Mucosa of descending colon (tissue), 3 donors: ENCODE measurements around the gene PRRC2B. TPM values are rescaled to one million over a fixed set of nuclear protein-coding genes. Genes with fewer than 3 reads are reported as not detected.
A peak's percentile ranks its signal among the peaks of the same experiment; 100 is the strongest.

Experiments
- ATAC-seq: fragments of 200-7000 bp; cut with Tn5 transposase; one replicate; pipeline ENCODE4 v1.9.1; 2020; ENCODE audit warnings: mild to moderate bottlenecking, moderate library complexity
- DNase-seq, 3 donors: peaks; one replicate each; pipeline ENCODE4 v3.0.0-alpha.2; 2020
- H3K36me3 ChIP-seq: fragments of 200-600 bp; one replicate; pipeline ENCODE4 v1.8.0; 2021; ENCODE audit warnings: low read depth, mild to moderate bottlenecking
- H3K4me1 ChIP-seq: fragments of 200-600 bp; one replicate; pipeline ENCODE4 v1.8.0; 2021; ENCODE audit warnings: low read depth, mild to moderate bottlenecking
- H3K4me3 ChIP-seq: fragments of 200-600 bp; one replicate; pipeline ENCODE4 v1.8.0; 2021; ENCODE audit warnings: mild to moderate bottlenecking
- H3K9me3 ChIP-seq: fragments of 200-600 bp; one replicate; pipeline ENCODE4 v1.8.0; 2021; ENCODE audit warnings: mild to moderate bottlenecking
- CTCF ChIP-seq: fragments of 200-600 bp; IDR thresholded peaks from one replicate; pipeline ENCODE4 v1.8.0; 2022; ENCODE audit warnings: antibody characterized with exemption, mild to moderate bottlenecking
- intact Hi-C, 2 donors: fragments of 100-400 bp; cut with DNase I in 1 of 2; cut with micrococcal nuclease in 1 of 2; formaldehyde crosslinking; loops; one replicate each; pipeline versions ENCODE4 v1.11.0 to v1.11.1; 2022; cut with DNase I, micrococcal nuclease
- total RNA-seq, 3 donors: library from RNA; stranded (reverse); fragmentation: NEBNext Ultra II Directional in 2 of 3; extraction: Animal tissue kit (Norgen Biotek cat#: 25700) in 2 of 3; gene quantifications; one replicate each; pipeline versions ENCODE4 v1.2.1 to v1.2.4, GENCODE V29; 2021 to 2023
- donor health status: DM: no; HTN: no; CAD: no; lungs with moderate emphysema.
- donor health status: DM: no; HTN: no; CAD: no.
- donor health status: DM: no; HTN: yes; CAD: no.

The PRRC2B gene
- total RNA-seq, 3 donors from 2014 or later: 105 to 175 (median 113) TPM

DNA sequence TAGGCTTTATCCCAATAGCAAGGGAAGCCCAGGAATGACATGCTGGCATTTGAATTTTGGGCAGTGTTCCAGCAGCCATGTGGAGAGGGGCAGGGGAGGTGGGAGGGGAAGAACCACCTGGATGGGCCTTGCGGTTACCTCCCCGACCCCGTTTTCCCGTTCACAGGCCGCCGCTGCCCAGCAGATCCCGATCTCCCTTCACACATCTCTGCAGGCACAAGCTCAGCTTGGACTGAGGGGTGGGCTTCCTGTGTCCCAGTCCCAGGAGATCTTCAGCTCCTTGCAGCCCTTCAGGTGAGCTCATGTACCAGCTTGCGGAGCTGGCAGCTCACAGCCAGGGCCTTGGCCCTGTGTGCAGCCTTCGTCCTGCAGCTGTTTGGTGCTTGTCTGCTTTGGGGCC lies 93.1 kb downstream of the PRRC2B start:
- Histone ChIP-seq H3K9me3 (no peaks in the 10 kb centered on the region), H3K4me3 (no peak overlapping the region), H3K4me1 (no peaks in the 10 kb centered on the region), H3K36me3 (peaks cover 51% of the 10 kb centered on the region)
- no peak for TF ChIP-seq CTCF
- ATAC-seq (no peak), DNase-seq (peak in 1 of 3 donors; percentile 28)
- intact Hi-C loops: loop anchor here in 1 of 2 donors (10.0 kb wide), 1 partner anchor 132 kb away; no protein-coding TSS in a partner anchor

- DNase-seq: peak in 1 of 3 donors; percentile 40
- Histone ChIP-seq H3K4me1 (no peaks in the 10 kb centered on the region), H3K36me3 (peaks cover 52% of the 10 kb centered on the region), H3K4me3 (no peak overlapping the region), H3K9me3 (no peaks in the 10 kb centered on the region)
- intact Hi-C loops: loop anchor here in 1 of 2 donors (10.0 kb wide), 1 partner anchor 133 kb away; no protein-coding TSS in a partner anchor
- ATAC-seq: no peak
- no peak for TF ChIP-seq CTCF
Measured at GRCh38 chr9:131487621-131488031, 93.7 kb downstream of the PRRC2B start.

DNA sequence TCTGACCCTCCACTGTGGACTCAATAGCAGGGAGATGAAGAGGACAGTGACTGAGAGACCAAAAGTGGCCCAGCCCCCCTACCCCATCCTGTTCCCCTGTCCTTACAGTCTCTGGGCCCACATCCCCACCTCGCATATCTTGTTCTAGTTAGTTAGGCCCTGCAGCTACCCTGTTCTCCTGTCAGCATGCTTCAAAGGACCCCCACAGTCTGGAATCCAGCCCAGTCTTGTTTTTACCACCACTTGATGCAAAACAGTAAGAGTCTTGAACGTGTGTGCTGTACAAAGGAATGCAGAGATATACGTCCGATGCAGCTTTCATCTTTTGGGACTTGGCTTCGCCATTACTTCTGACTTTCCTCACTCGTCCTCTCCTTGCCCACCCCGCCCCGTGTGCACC lies 96.6 kb downstream of the PRRC2B start:
- TF ChIP-seq CTCF: no peak
- Histone ChIP-seq H3K36me3 (peaks cover 34% of the 10 kb centered on the region), H3K4me1 (no peaks in the 10 kb centered on the region), H3K9me3 (no peaks in the 10 kb centered on the region), H3K4me3 (no peak overlapping the region)
- intact Hi-C loops: no loop called here
- ATAC-seq (no peak), DNase-seq (no peak)

GRCh38 chr9:131491001-131491710 lies 97.3 kb downstream of the PRRC2B start:
- ATAC-seq: no peak
- TF ChIP-seq CTCF: no peak
- intact Hi-C loops: no loop called here

DNA sequence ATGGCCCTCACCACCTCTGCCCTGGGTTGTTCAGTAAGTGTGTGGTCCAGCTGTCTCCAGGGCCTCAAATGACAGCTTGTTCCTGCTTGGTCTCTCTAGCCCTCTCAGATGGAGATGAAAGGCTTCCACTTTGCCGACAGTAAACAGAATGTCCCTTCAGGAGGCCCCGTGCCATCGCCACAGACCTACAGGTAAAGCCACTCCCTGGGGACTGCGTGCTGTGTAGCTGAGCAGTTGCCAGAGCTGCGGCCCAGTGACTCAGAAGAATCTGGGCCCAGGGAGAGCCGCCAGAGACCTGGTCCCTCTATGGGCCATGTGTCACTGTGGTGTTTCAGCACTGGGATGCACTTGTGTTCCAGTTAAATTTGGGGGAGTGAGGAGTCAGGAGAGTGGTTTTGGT lies 98.2 kb downstream of the PRRC2B start:
- DNase-seq: no peak
- Histone ChIP-seq H3K36me3 (peaks cover 30% of the 10 kb centered on the region), H3K4me3 (no peak overlapping the region), H3K4me1 (no peaks in the 10 kb centered on the region), H3K9me3 (no peaks in the 10 kb centered on the region)
- intact Hi-C loops: no loop called here
- no peak for ATAC-seq
- TF ChIP-seq CTCF: no peak

More at GRCh38 chr9:131491001-131491710, 97.3 kb downstream of the PRRC2B start:
- no peak for DNase-seq
- Histone ChIP-seq H3K9me3 (no peaks in the 10 kb centered on the region), H3K36me3 (peaks cover 30% of the 10 kb centered on the region), H3K4me3 (no peak overlapping the region), H3K4me1 (no peaks in the 10 kb centered on the region)
